CD4-positive, CD25-positive, alpha-beta regulatory T cell (primary cell): Measurements from ENCODE around the gene ALKBH8. TPM values are rescaled to one million over a fixed set of nuclear protein-coding genes. Genes with fewer than 3 reads are reported as not detected.

Source experiments
- ATAC-seq, 2 donors: fragments of 150-1000 bp; cut with Tn5 transposase; one replicate each; pipeline ENCODE4 v1.10.0; 2021; ENCODE audit warnings: low read depth in 2 of 2, moderate number of reproducible peaks in 2 of 2, moderate library complexity in 1 of 2
- DNase-seq, 3 donors: peaks; one replicate each; pipeline versions ENCODE4 v3.0.0 to v3.0.0-alpha.2; 2012 to 2022; ENCODE audit warnings: mixed read lengths in 1 of 3
- H3K27ac ChIP-seq: one replicate; pipeline ENCODE4 v1.7.0; 2013; ENCODE audit warnings: mild to moderate bottlenecking, low read length; ENCODE audit not compliant: insufficient read depth, poor library complexity, severe bottlenecking
- H3K27me3 ChIP-seq: one replicate; pipeline ENCODE4 v1.7.0; 2013; ENCODE audit warnings: low read length; ENCODE audit not compliant: control insufficient read depth, insufficient read depth
- H3K36me3 ChIP-seq: one replicate; pipeline ENCODE4 v1.7.0; 2013; ENCODE audit warnings: mild to moderate bottlenecking, low read length, moderate library complexity; ENCODE audit not compliant: control insufficient read depth, insufficient read depth
- H3K4me1 ChIP-seq: 2 replicates; pipeline ENCODE4 v1.7.0; 2013; ENCODE audit warnings: mild to moderate bottlenecking, low read length; ENCODE audit not compliant: insufficient read depth, control insufficient read depth, poor library complexity, severe bottlenecking
- H3K4me3 ChIP-seq: one replicate; pipeline ENCODE4 v1.7.0; 2013; ENCODE audit warnings: low read depth, mild to moderate bottlenecking, low read length, moderate library complexity
- H3K9me3 ChIP-seq, 2 experiments: 1 replicate in 1 of 2; 2 replicates in 1 of 2; pipeline ENCODE4 v1.7.0; 2013; ENCODE audit warnings: low read length in 2 of 2, mild to moderate bottlenecking in 1 of 2, moderate library complexity in 1 of 2; ENCODE audit not compliant: control insufficient read depth in 2 of 2
- H3K27ac Mint-ChIP-seq, 3 donors: one replicate each; pipeline ENCODE4 v1.8.0; 2020 to 2022; ENCODE audit warnings: mild to moderate bottlenecking in 3 of 3, mixed read lengths in 3 of 3, moderate library complexity in 2 of 3
- H3K27me3 Mint-ChIP-seq: one replicate; pipeline ENCODE4 v1.8.0; 2022; ENCODE audit warnings: mild to moderate bottlenecking, mixed read lengths
- H3K36me3 Mint-ChIP-seq: one replicate; pipeline ENCODE4 v1.8.0; 2020; ENCODE audit warnings: mixed read lengths
- H3K4me1 Mint-ChIP-seq, 4 donors: one replicate each; pipeline ENCODE4 v1.8.0; 2020 to 2022; ENCODE audit warnings: mixed read lengths in 4 of 4, mild to moderate bottlenecking in 1 of 4
- H3K4me3 Mint-ChIP-seq, 4 donors: one replicate each; pipeline ENCODE4 v1.8.0; 2020 to 2022; ENCODE audit warnings: mild to moderate bottlenecking in 4 of 4, mixed read lengths in 4 of 4, moderate library complexity in 3 of 4
- H3K9me3 Mint-ChIP-seq, 7 donors: one replicate each; pipeline ENCODE4 v1.8.0; 2020 to 2022; ENCODE audit warnings: mixed read lengths in 7 of 7, mild to moderate bottlenecking in 3 of 7, moderate library complexity in 2 of 7
- polyA plus RNA-seq, 4 donors: library from polyadenylated mRNA; unstranded; fragments of 300-500 nt; fragmentation: Illumina TruSeq; gene quantifications; one replicate each; pipeline ENCODE4 v1.2.3, GENCODE V29; 2021
- total RNA-seq: library from RNA; stranded (reverse); gene quantifications from one replicate; pipeline ENCODE4 v1.2.3, GENCODE V29; 2022

ALKBH8 gene, protein sequence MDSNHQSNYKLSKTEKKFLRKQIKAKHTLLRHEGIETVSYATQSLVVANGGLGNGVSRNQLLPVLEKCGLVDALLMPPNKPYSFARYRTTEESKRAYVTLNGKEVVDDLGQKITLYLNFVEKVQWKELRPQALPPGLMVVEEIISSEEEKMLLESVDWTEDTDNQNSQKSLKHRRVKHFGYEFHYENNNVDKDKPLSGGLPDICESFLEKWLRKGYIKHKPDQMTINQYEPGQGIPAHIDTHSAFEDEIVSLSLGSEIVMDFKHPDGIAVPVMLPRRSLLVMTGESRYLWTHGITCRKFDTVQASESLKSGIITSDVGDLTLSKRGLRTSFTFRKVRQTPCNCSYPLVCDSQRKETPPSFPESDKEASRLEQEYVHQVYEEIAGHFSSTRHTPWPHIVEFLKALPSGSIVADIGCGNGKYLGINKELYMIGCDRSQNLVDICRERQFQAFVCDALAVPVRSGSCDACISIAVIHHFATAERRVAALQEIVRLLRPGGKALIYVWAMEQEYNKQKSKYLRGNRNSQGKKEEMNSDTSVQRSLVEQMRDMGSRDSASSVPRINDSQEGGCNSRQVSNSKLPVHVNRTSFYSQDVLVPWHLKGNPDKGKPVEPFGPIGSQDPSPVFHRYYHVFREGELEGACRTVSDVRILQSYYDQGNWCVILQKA
- 11.8 TPM for total RNA-seq
- polyA plus RNA-seq = 10 to 100 TPM in 2 of 4 donors, 1 to 10 TPM in 2; 5.8 to 10.5 (median 9.7) TPM

DNA sequence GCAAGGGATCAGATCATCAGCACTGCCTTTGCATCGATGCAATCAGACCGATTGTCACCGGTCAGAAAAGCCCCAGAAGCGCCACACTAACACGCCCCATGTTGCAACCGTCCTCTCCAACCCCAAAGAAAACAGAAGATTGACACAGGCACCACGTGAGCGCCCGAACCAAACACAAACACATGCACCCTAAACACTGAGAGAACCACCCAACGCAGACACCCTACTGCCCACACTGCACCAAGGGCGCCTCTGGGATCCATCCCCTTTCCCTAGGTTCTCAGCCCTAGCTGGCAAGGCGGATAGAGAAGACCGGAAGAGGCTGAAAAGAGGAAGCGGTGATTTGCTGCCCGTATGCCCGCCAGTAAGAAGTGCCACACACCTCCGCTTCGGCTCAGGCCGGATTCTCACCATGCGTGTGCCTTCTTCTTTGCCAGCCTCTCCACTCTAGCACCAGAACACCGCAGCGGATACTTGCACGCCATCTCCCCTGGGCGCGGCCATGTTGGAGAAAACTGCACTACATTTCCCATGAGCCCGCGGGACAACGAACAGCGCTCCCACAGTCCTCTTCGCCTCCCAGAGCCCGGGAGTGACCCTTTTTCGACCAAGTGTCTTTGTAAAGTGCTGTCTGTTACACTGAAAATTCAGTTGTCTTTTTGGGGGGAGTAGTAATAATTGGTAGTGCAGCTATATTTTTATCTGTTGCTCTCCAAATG, at the start of gene ALKBH8:
Gene ALKBH8, minus strand, starts transcription at position 517 of the 719 bp plus-strand sequence. CDS start 4,842 bp downstream, outside the sequence.
- H3K36me3 ChIP-seq = no peaks in the 10 kb centered on the region
- Mint-ChIP-seq H3K27ac (peak within 1 kb of the TSS; percentile 94 to 97 (median 97)), H3K4me1 (peaks cover 22 to 64% (median 51%) of the 10 kb centered on the region in 4 donors), H3K36me3 (no peaks in the 10 kb centered on the region), H3K27me3 (no peaks in the 10 kb centered on the region), H3K4me3 (peak within 1 kb of the TSS; percentile 97 to 99 (median 98)), H3K9me3 (no peaks in the 10 kb centered on the region)
- peak; percentile 68 to 87 (median 77) for DNase-seq
- H3K4me1 ChIP-seq = peaks cover 27% of the 10 kb centered on the region
- peak within 1 kb of the TSS; percentile 74 for H3K27ac ChIP-seq
- peak; percentile 96 for ATAC-seq
- peak within 1 kb of the TSS; percentile 99 for H3K4me3 ChIP-seq
- H3K9me3 ChIP-seq = no peaks in the 10 kb centered on the region
- no peaks in the 10 kb centered on the region for H3K27me3 ChIP-seq

DNA sequence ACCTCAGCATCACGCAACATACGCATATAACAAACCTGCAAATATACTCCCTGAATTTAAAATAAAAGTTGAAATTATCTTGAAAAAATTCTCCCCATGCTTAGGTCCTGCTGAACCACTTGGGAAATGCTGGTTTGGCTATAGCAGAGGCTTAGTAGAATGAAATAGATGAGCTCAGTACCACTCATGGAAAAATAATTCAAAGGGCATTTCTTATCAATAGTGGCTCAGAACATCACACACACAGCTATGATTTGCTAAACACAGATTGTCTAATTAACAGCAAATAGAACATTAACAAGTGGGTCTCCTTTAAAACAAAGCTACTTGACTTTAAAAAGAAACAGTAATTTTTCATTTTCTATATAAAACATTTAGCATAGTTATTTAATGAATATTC, 46.9 kb upstream of the ALKBH8 start:
- Mint-ChIP-seq H3K27ac (no peak overlapping the region), H3K27me3 (peaks cover 37% of the 10 kb centered on the region), H3K4me3 (no peak overlapping the region), H3K4me1 (no peaks in the 10 kb centered on the region), H3K36me3 (no peaks in the 10 kb centered on the region), H3K9me3 (peaks cover 0 to 3% (median 0%) of the 10 kb centered on the region in 7 donors)
- no peak overlapping the region for H3K4me3 ChIP-seq
- ATAC-seq (no peak), DNase-seq (no peak)
- H3K27ac ChIP-seq = no peak overlapping the region
- peaks cover 11% of the 10 kb centered on the region for H3K27me3 ChIP-seq
- H3K9me3 ChIP-seq = no peaks in the 10 kb centered on the region
- H3K36me3 ChIP-seq = no peaks in the 10 kb centered on the region
- H3K4me1 ChIP-seq = no peaks in the 10 kb centered on the region

DNA sequence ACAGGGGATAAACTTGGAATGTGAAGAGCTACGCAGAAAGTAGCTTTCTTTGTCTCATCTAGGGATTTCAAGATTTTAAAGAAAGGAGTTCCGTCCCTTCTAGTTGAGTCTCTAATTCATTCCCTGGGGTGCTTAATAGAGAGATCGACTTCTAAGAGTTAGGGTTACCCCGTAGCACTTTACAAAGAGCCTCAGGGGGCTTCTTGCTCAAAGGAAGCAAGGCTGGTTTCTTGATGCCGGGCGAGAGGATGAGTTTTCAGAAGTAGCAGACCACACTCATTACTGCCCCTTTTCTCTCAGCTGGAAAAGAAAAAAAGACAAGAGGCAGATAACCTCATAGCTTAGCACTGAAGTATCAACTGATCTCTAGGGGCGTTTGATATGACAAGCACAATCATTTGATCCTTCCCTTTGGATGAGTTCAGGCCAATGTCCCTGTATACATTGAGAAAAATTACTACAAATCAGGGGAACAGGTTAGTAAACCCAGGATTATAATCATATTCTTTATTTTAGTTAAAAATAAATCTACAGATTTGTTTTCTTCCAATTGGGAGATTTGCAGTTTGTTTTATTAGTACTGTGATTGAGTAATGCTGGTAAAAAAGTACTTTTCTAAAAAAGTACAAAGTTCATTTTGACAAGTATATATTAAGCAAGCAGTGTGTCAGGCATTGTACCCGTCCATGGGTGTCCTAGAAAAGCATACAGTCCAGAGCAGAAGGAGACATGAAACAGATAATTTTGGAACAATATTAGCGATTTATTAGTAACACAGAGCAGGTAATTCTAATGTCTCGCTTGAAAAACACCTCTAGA, 44.1 kb upstream of the ALKBH8 start:
- Mint-ChIP-seq H3K36me3 (no peaks in the 10 kb centered on the region), H3K4me3 (no peak overlapping the region), H3K9me3 (no peaks in the 10 kb centered on the region), H3K27ac (no peak overlapping the region), H3K27me3 (peaks cover 42% of the 10 kb centered on the region), H3K4me1 (no peaks in the 10 kb centered on the region)
- H3K27me3 ChIP-seq = peaks cover 11% of the 10 kb centered on the region
- DNase-seq = no peak
- H3K27ac ChIP-seq = no peak overlapping the region
- H3K4me1 ChIP-seq = no peaks in the 10 kb centered on the region
- H3K4me3 ChIP-seq = no peak overlapping the region
- H3K9me3 ChIP-seq = no peaks in the 10 kb centered on the region
- no peak for ATAC-seq
- no peaks in the 10 kb centered on the region for H3K36me3 ChIP-seq

DNA sequence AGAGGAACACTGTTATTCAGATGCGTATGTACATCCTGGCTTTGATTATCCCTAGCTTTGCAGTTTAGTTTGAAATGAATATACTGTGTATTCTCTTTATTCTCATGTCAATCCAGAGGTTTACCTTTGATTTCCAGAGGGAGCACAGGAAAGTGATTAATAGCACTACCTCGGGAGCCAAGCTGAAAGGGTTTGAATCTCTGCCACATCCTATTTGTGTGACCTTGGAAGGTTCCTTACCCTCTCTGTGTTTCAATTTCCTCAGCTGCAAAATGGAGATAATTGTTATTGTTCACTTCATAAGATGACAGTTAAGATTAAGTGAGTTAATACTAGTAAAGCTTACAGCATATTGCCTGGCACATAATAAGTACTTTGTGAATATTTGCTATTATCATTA, 43.3 kb upstream of the ALKBH8 start:
- no peaks in the 10 kb centered on the region for H3K36me3 Mint-ChIP-seq
- ATAC-seq (no peak), DNase-seq (no peak)
- Histone ChIP-seq H3K9me3 (no peaks in the 10 kb centered on the region), H3K4me3 (no peak overlapping the region), H3K36me3 (no peaks in the 10 kb centered on the region), H3K27me3 (peaks cover 11% of the 10 kb centered on the region), H3K4me1 (no peaks in the 10 kb centered on the region), H3K27ac (no peak overlapping the region)
- no peaks in the 10 kb centered on the region for H3K9me3 Mint-ChIP-seq
- H3K27ac Mint-ChIP-seq = no peak overlapping the region
- H3K27me3 Mint-ChIP-seq = peaks cover 42% of the 10 kb centered on the region
- no peak overlapping the region for H3K4me3 Mint-ChIP-seq
- H3K4me1 Mint-ChIP-seq = no peaks in the 10 kb centered on the region

DNA sequence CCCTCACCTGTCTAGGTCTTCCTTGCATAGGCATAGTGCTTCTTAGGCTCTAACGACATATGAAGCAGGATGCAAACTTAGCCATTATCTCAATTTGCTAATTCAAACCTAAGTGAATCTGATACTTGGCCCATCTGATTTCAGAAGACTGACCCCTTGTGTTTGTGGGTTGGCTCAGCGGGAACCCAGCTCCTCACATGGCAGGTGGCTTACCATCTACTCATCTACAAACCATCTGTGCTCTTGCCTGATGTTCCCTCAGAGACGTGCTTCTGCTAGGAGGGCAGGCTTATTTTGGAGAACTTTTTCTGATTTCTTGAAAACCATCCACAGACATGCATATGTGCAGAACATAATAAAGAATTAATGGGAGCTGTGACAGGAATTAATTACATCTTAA, 40.6 kb upstream of the ALKBH8 start:
- H3K4me1 Mint-ChIP-seq = no peaks in the 10 kb centered on the region

DNA sequence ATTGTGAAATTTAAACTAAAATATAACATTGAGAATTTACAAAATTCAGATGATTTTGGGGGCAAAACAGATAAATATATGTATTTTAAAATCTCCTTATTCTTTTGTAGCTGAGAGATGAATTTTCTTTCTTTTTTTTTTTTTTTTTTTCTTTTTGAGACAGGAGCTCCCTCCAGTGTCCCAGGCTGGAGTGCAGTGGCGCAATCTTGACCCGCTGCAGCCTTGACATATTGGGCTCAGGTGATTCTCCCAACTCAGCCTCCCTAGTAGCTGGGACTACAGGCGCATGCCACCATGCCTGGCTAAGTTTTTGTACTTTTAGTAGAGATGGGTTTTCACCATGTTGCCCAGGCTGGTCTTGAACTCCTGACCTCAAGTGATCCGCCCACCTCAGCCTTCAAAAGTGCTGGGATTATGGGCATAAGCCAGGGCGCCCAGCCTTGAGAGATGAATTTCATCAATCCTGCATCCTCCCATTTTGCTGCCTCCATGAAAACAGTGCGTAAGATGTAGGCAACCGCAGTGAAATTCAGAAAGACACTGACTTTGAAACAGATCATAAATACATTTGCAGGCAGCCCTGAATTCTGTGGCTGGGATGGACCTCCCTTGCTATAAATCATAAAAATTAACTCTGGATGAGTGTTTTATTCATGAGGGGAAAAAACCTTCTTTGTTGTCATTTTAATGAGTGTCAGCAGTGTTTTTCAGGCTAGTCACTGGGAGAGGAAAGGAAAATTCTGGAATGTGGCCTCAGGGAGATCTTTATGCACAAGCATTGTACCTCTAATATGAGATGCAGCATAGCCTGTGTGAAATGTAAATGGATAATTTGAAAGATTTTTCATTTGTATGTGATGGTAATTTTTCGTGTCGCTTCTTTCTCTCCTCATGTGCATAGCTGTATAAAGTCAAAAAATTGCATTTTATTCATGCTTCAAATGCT, 39.8 kb upstream of the ALKBH8 start:
- Histone ChIP-seq H3K9me3 (no peaks in the 10 kb centered on the region), H3K27ac (no peak overlapping the region), H3K4me3 (no peak overlapping the region), H3K27me3 (peaks cover 10% of the 10 kb centered on the region), H3K36me3 (no peaks in the 10 kb centered on the region), H3K4me1 (no peaks in the 10 kb centered on the region)
- no peak overlapping the region for H3K27ac Mint-ChIP-seq
- H3K27me3 Mint-ChIP-seq = peaks cover 59% of the 10 kb centered on the region
- H3K36me3 Mint-ChIP-seq = no peaks in the 10 kb centered on the region
- no peak for ATAC-seq
- no peak overlapping the region for H3K4me3 Mint-ChIP-seq
- DNase-seq = no peak
- H3K9me3 Mint-ChIP-seq = no peaks in the 10 kb centered on the region
- no peaks in the 10 kb centered on the region for H3K4me1 Mint-ChIP-seq

More for the DNA sequence above, 40.6 kb upstream of the ALKBH8 start:
- Histone ChIP-seq H3K27ac (no peak overlapping the region), H3K36me3 (no peaks in the 10 kb centered on the region), H3K4me3 (no peak overlapping the region), H3K9me3 (no peaks in the 10 kb centered on the region), H3K27me3 (peaks cover 13% of the 10 kb centered on the region), H3K4me1 (no peaks in the 10 kb centered on the region)
- Mint-ChIP-seq H3K9me3 (no peaks in the 10 kb centered on the region), H3K36me3 (no peaks in the 10 kb centered on the region), H3K27me3 (peaks cover 55% of the 10 kb centered on the region), H3K4me3 (no peak overlapping the region), H3K27ac (peak overlapping the region in 1 of 3 donors; percentile 52)
- DNase-seq = no peak
- ATAC-seq = no peak
